Stomach smooth muscle (tissue), 2 donors: Measurements from ENCODE around the gene GPR148.
A peak's percentile ranks its signal among the peaks of the same experiment; 100 is the strongest.
"Not testable (repeated sequence)": the region's sequence is repeated elsewhere in the genome, so short reads cannot be mapped to it uniquely, and the experiment has no call there.

Source experiments
- H3K27ac ChIP-seq: one replicate; pipeline ENCODE4 v1.7.0; 2013; ENCODE audit warnings: mild to moderate bottlenecking, low read length, inconsistent platforms
- H3K27me3 ChIP-seq, 2 donors: one replicate each; pipeline ENCODE4 v1.7.0; 2013; ENCODE audit warnings: low read length in 2 of 2; ENCODE audit not compliant: insufficient read depth in 2 of 2, control insufficient read depth in 1 of 2
- H3K36me3 ChIP-seq, 2 donors: one replicate each; pipeline ENCODE4 v1.7.0; 2013; ENCODE audit warnings: low read length in 2 of 2; ENCODE audit not compliant: control insufficient read depth in 2 of 2, insufficient read depth in 2 of 2
- H3K4me1 ChIP-seq: one replicate; pipeline ENCODE4 v1.7.0; 2013; ENCODE audit warnings: low read length; ENCODE audit not compliant: control insufficient read depth, insufficient read depth
- H3K4me3 ChIP-seq, 2 donors: one replicate each; pipeline ENCODE4 v1.7.0; 2013; ENCODE audit warnings: low read length in 2 of 2
- H3K9ac ChIP-seq, 2 donors: one replicate each; pipeline ENCODE4 v1.7.0; 2013; ENCODE audit warnings: low read length in 2 of 2, mild to moderate bottlenecking in 1 of 2
- H3K9me3 ChIP-seq, 2 donors: one replicate each; pipeline ENCODE4 v1.7.0; 2013; ENCODE audit warnings: low read length in 2 of 2; ENCODE audit not compliant: control insufficient read depth in 2 of 2
- donor health status: healthy.
- donor health status: Pancreatic carcinoma.

GPR148 gene

DNA sequence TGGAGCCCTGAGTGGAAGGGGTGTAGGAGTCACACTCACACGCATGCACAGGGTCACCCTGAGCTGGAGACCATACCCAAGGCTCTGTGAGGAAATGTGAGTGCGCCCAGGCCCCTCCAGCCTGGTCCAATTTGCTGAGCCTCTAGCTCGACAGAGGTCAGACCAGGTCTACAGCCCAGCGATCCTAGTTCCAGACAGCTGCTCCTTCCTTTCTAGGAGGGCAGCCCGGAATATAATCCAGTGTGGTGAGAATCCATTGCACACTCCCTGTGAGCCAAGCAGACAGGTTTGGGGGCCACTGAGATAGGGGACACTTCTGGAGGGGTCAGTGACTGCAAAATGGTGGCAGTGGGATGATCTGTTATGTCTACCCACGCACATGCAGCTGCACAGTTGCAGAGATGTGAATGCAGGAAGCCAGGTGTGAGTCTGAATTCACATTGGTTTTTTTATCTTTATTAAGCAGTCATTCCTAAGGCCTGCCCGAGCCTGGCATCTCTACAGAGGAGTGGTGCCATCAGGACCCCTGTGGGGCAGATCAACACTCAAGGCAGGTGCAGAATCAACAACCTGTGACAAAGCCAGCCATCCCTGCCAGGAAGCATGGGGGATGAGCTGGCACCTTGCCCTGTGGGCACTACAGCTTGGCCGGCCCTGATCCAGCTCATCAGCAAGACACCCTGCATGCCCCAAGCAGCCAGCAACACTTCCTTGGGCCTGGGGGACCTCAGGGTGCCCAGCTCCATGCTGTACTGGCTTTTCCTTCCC is at the start of gene GPR148:
Gene GPR148 (plus strand): TSS at position 522 of the 768 bp plus-strand sequence. CDS start 82 bp downstream, at position 604.
- Histone ChIP-seq H3K9me3 (no peaks in the 10 kb centered on the region), H3K4me1 (peaks cover 16% of the 10 kb centered on the region), H3K9ac (no peak within 1 kb of the TSS), H3K27ac (no peak within 1 kb of the TSS), H3K4me3 (peak within 1 kb of the TSS; percentile 37 to 80), H3K27me3 (peaks cover 0 to 4% of the 10 kb centered on the region in 2 donors), H3K36me3 (no peaks in the 10 kb centered on the region)

GRCh38 chr2:130692041-130692770 is 36.7 kb upstream of the GPR148 start:
- not testable (repeated sequence) for H3K4me3 ChIP-seq, H3K27me3 ChIP-seq, H3K27ac ChIP-seq

DNA sequence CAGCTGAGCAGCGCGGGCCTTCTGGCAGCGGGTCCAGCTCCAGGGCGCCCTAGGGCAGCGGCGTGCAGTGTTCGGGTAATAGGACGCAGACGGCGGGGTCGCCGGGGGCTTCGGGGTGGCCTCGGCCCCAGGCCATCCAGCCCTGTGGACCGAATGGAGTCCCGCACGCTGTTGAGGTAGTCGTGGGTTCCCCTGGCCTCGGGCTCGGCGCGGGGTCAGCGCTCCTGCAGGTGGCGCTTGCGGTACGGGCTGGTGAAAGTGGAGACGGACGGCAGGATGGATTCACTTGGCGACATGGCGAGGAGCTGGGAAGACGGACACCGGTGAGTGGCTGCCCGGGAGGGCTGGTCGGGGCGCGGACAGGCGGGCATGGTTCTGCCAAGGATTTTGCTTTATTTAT is 35.4 kb upstream of the GPR148 start:
- H3K27ac ChIP-seq, H3K4me3 ChIP-seq, H3K9me3 ChIP-seq, H3K27me3 ChIP-seq, H3K36me3 ChIP-seq, H3K9ac ChIP-seq, H3K4me1 ChIP-seq: not testable (repeated sequence)

More at GRCh38 chr2:130692041-130692770, 36.7 kb upstream of the GPR148 start:
- not testable (repeated sequence) for H3K9ac ChIP-seq, H3K36me3 ChIP-seq, H3K9me3 ChIP-seq, H3K4me1 ChIP-seq

DNA sequence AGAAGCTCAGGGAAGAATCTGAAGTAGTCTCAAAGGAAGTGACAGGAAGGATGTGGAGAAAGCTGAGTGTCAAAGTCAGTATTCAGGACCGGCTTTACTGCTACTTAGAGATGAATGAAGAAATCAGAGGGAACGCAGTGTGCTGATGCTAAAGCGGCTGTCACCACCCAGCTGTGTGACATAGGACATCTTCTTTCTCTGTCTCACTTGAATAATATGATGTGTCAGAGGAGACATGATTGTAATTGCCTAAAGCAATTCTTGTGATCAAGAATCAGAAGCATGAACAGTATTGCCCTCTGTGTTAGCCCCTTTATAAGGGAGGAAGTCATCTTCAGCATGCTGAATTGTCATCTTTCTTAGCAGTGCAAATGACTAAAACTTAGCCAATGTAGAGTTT is 25.6 kb upstream of the GPR148 start:
- not testable (repeated sequence) for H3K4me3 ChIP-seq, H3K9ac ChIP-seq, H3K27me3 ChIP-seq, H3K27ac ChIP-seq, H3K4me1 ChIP-seq, H3K36me3 ChIP-seq, H3K9me3 ChIP-seq

GRCh38 chr2:130714795-130715194 is 14.1 kb upstream of the GPR148 start:
- not testable (repeated sequence) for H3K4me1 ChIP-seq, H3K9me3 ChIP-seq, H3K27me3 ChIP-seq, H3K36me3 ChIP-seq, H3K9ac ChIP-seq, H3K4me3 ChIP-seq, H3K27ac ChIP-seq

DNA sequence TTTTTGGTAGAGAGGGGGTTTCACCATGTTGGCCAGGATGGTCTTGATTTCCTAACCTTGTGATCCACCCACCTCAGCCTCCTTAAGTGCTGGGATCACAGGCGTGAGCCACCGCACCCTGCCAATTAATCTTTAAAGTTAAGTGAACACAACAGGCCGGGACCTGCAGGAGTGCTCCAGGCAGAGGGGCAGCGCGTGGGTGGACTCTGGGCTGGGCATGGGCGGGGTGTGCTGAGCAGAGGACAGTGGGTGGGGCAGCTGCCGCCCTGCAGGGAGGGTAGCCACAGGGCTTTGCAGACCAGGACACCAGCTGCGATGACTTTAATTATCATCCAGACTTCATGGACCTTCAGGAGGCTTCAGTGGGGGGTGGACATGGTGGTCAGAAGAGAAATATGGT is 8.8 kb upstream of the GPR148 start:
- Histone ChIP-seq H3K27ac (no peak overlapping the region), H3K9ac (no peak overlapping the region), H3K4me1 (no peaks in the 10 kb centered on the region), H3K27me3 (peaks cover 0 to 6% of the 10 kb centered on the region in 2 donors), H3K4me3 (no peak overlapping the region), H3K36me3 (no peaks in the 10 kb centered on the region), H3K9me3 (no peaks in the 10 kb centered on the region)

GRCh38 chr2:130720528-130720927 is 8.3 kb upstream of the GPR148 start:
- no peak overlapping the region for H3K4me3 ChIP-seq
- H3K27me3 ChIP-seq = peaks cover 0 to 6% of the 10 kb centered on the region in 2 donors

DNA sequence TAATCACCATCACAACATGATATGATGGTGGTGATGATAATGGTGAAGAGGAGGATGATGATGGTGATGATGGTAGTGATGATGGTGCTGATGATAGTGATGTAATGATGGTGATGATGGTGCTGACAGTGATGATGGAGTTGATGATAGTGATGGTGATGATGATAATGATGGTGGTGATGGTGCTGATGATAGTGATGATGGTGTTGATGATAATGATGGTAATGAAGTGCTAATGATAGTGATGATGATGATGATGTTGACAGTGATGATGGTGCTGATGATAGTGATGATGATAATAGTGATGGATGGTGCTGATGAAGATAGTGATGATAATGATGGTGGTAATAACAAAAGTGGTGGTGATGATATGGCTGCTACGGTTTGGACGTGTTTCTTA is 4.4 kb upstream of the GPR148 start:
- Histone ChIP-seq H3K9me3 (no peaks in the 10 kb centered on the region), H3K9ac (no peak overlapping the region), H3K4me3 (no peak overlapping the region), H3K36me3 (no peaks in the 10 kb centered on the region), H3K27me3 (peaks cover 4 to 6% of the 10 kb centered on the region in 2 donors), H3K4me1 (peaks cover 16% of the 10 kb centered on the region), H3K27ac (no peak overlapping the region)

More at GRCh38 chr2:130720528-130720927, 8.3 kb upstream of the GPR148 start:
- H3K4me1 ChIP-seq = no peaks in the 10 kb centered on the region
- no peak overlapping the region for H3K9ac ChIP-seq
- H3K27ac ChIP-seq = no peak overlapping the region
- H3K36me3 ChIP-seq = no peaks in the 10 kb centered on the region
- no peaks in the 10 kb centered on the region for H3K9me3 ChIP-seq

- H3K9me3 ChIP-seq = no peaks in the 10 kb centered on the region
- H3K36me3 ChIP-seq = no peaks in the 10 kb centered on the region
- peak overlapping the region; percentile 57 to 75 for H3K9ac ChIP-seq
- no peak overlapping the region for H3K27ac ChIP-seq
- peaks cover 3 to 4% of the 10 kb centered on the region in 2 donors for H3K27me3 ChIP-seq
- H3K4me1 ChIP-seq = peaks cover 16% of the 10 kb centered on the region
- H3K4me3 ChIP-seq = peak overlapping the region; percentile 80 to 83
Observed at GRCh38 chr2:130726614-130727180, 2.2 kb upstream of the GPR148 start.

DNA sequence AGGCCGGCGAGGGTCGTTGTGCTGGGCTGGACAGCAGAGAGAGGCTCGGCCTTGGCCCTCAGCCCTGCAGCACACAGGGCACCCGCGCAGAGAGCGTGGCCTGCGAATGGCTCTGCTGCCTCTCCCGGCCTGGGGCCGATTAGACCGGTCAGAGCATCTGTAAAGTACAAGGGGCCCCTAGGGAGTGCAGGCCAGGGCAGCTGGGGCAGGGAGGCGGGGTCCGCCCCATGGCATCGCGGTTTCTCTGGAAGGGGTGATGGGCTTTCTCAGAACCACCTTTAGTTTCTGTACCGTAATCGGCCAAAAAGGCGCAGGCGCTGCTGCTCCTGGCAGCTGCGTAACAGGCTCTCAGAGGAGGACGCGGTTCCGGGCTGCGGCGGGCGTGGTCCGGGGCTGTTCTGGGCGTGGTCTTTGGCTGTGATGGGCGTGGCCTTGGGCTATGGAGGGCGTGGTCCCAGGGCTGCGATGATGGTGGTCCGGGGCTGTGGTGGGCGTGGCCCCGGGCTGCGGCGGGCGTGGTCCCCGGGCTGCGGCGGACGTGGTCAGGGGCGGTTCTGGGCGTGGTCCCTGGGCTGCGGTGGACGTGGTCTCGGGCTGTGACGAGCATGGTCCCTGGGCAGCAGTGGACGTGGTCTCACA is 1.5 kb upstream of the GPR148 start:
- no peaks in the 10 kb centered on the region for H3K9me3 ChIP-seq
- H3K4me3 ChIP-seq = peak overlapping the region; percentile 80 to 83
- H3K27me3 ChIP-seq = peaks cover 3 to 4% of the 10 kb centered on the region in 2 donors
- peaks cover 16% of the 10 kb centered on the region for H3K4me1 ChIP-seq
- H3K9ac ChIP-seq = peak overlapping the region; percentile 57 to 75
- no peak overlapping the region for H3K27ac ChIP-seq
- no peaks in the 10 kb centered on the region for H3K36me3 ChIP-seq
